Urothelium cell line (cell line): ENCODE measurements around the gene PLXDC1.
"Not testable (repeated sequence)": the region's sequence is repeated elsewhere in the genome, so short reads cannot be mapped to it uniquely, and the experiment has no call there.

Experiments used
- DNase-seq: peaks from one replicate; pipeline ENCODE4 v3.0.0; 2011; ENCODE audit warnings: low spot score, mixed read lengths
- FAIRE-seq: peaks from 2 replicates; lab custom pipeline; 2011; peaks lifted over from hg19 to GRCh38; lab: Jason Lieb, UNC

Gene PLXDC1

GRCh38 chr17:39131616-39132015, 19.8 kb downstream of the PLXDC1 start:
- no peak for DNase-seq
- no peak for FAIRE-seq

- no peak for DNase-seq
- no peak for FAIRE-seq
Observed at GRCh38 chr17:39130205-39130604, 21.2 kb downstream of the PLXDC1 start.

- not testable (repeated sequence) for FAIRE-seq
Observed at GRCh38 chr17:39129544-39129943, 21.9 kb downstream of the PLXDC1 start.

GRCh38 chr17:39126436-39126835, 25.0 kb downstream of the PLXDC1 start:
- DNase-seq (no peak), FAIRE-seq (no peak)

More at GRCh38 chr17:39129544-39129943, 21.9 kb downstream of the PLXDC1 start:
- DNase-seq: not testable (repeated sequence)

GRCh38 chr17:39125143-39125875, 26.1 kb downstream of the PLXDC1 start:
- no peak for DNase-seq
- FAIRE-seq: no peak

GRCh38 chr17:39123627-39124026, 27.8 kb downstream of the PLXDC1 start:
- DNase-seq (no peak), FAIRE-seq (no peak)

GRCh38 chr17:39122991-39123390, 28.4 kb downstream of the PLXDC1 start:
- no peak for FAIRE-seq
- DNase-seq: no peak

- not testable (repeated sequence) for DNase-seq, FAIRE-seq
Observed at GRCh38 chr17:39121919-39122318, 29.5 kb downstream of the PLXDC1 start.

GRCh38 chr17:39118674-39119419, 32.6 kb downstream of the PLXDC1 start:
- DNase-seq (no peak), FAIRE-seq (no peak)

- DNase-seq (no peak), FAIRE-seq (no peak)
Observed at GRCh38 chr17:39116224-39116623, 35.2 kb downstream of the PLXDC1 start.

GRCh38 chr17:39115135-39115534, 36.3 kb downstream of the PLXDC1 start:
- DNase-seq (no peak), FAIRE-seq (no peak)

- no peak for FAIRE-seq
- no peak for DNase-seq
Observed at GRCh38 chr17:39114723-39115122, 36.7 kb downstream of the PLXDC1 start.

GRCh38 chr17:39113871-39114270, 37.6 kb downstream of the PLXDC1 start:
- FAIRE-seq (no peak), DNase-seq (no peak)

- no peak for DNase-seq
- FAIRE-seq: no peak
Observed at GRCh38 chr17:39110435-39111136, 40.9 kb downstream of the PLXDC1 start.

- no peak for FAIRE-seq
Observed at GRCh38 chr17:39108461-39109375, 42.7 kb downstream of the PLXDC1 start.

GRCh38 chr17:39107973-39108372, 43.5 kb downstream of the PLXDC1 start:
- DNase-seq: no peak
- FAIRE-seq: no peak

More at GRCh38 chr17:39108461-39109375, 42.7 kb downstream of the PLXDC1 start:
- no peak for DNase-seq

GRCh38 chr17:39107155-39107554, 44.3 kb downstream of the PLXDC1 start:
- FAIRE-seq (no peak), DNase-seq (no peak)

- FAIRE-seq: no peak
Observed at GRCh38 chr17:39105705-39106104, 45.7 kb downstream of the PLXDC1 start.

GRCh38 chr17:39104657-39105056, 46.8 kb downstream of the PLXDC1 start:
- DNase-seq: no peak
- no peak for FAIRE-seq

More at GRCh38 chr17:39105705-39106104, 45.7 kb downstream of the PLXDC1 start:
- no peak for DNase-seq

- DNase-seq: no peak
- FAIRE-seq: no peak
Observed at GRCh38 chr17:39104046-39104445, 47.4 kb downstream of the PLXDC1 start.
